BJ (cell line): ENCODE results near the gene PEPD. TPM values are rescaled to one million over a fixed set of nuclear protein-coding genes. Genes with fewer than 3 reads are reported as not detected.

Experiments
- CTCF ChIA-PET: fragments of 350-600 bp; formaldehyde crosslinking; extraction: SDS; loops from one replicate; lab custom pipeline; 2021; ENCODE audit warnings: antibody characterized with exemption, inconsistent platforms; lab: Yijun Ruan, JAX
- POLR2A ChIA-PET: fragments of 300-600 bp; sonication (Branson Sonifier 250); formaldehyde crosslinking; extraction: SDS; loops from one replicate; lab custom pipeline; 2021; ENCODE audit warnings: antibody characterized with exemption; lab: Charles Lee
- DNase-seq: peaks from one replicate; pipeline ENCODE4 v3.0.0-alpha.2; 2011; ENCODE audit warnings: low read depth
- H3K27me3 ChIP-seq: 2 replicates; pipeline ENCODE4 v1.6.0; 2011; ENCODE audit warnings: low read length; ENCODE audit not compliant: control insufficient read depth, insufficient read depth
- H3K36me3 ChIP-seq: 2 replicates; pipeline ENCODE4 v1.5.1; 2011; ENCODE audit warnings: low read length; ENCODE audit not compliant: control insufficient read depth, insufficient read depth
- H3K4me3 ChIP-seq: 2 replicates; pipeline ENCODE4 v1.5.1; 2011; ENCODE audit warnings: low read depth, mild to moderate bottlenecking, control low read depth, low read length
- polyA plus RNA-seq: library from polyadenylated mRNA; depleted of rRNA; stranded (reverse); fragments of >200 nt; gene quantifications from 2 replicates; pipeline ENCODE4 v1.2.3, GENCODE V29; 2011
- TF ChIP-seq, protein P1 (sequence below): IDR thresholded peaks from 2 replicates; pipeline ENCODE4 v1.5.1; 2011; ENCODE audit warnings: low read depth, mild to moderate bottlenecking, control low read depth, inconsistent platforms, low read length, moderate library complexity; ENCODE audit not compliant: insufficient read depth

Gene PEPD
- polyA plus RNA-seq, 1 experiment = 97.6 TPM

DNA sequence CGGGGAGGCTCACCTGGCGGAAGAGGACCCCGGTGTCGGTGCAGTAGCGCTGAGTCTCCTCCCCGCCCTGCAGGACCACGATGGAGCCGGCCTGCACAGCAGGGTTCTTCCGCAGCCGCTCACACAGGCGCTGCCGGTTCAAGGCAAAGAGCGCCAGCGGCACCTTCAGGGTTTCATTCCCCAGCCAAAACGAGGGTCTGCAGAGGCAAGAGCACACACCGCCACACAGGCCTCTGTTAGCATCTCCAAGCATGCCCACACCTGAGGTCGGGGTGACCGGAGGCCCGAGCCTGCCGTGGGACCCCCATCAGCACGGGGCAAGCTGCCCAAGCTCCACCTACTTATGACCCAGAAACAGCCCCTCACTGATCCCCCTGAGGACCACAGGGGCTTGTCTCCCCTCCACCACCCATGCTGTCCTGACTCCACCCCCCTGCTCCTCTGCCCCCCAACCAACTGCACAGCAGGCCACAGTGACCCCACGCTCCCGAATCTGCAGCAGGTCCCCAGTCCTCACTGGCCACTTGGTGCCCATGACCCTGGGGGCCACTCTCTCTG is 8.9 kb downstream of the PEPD start:
- TF ChIP-seq, protein P1, sequence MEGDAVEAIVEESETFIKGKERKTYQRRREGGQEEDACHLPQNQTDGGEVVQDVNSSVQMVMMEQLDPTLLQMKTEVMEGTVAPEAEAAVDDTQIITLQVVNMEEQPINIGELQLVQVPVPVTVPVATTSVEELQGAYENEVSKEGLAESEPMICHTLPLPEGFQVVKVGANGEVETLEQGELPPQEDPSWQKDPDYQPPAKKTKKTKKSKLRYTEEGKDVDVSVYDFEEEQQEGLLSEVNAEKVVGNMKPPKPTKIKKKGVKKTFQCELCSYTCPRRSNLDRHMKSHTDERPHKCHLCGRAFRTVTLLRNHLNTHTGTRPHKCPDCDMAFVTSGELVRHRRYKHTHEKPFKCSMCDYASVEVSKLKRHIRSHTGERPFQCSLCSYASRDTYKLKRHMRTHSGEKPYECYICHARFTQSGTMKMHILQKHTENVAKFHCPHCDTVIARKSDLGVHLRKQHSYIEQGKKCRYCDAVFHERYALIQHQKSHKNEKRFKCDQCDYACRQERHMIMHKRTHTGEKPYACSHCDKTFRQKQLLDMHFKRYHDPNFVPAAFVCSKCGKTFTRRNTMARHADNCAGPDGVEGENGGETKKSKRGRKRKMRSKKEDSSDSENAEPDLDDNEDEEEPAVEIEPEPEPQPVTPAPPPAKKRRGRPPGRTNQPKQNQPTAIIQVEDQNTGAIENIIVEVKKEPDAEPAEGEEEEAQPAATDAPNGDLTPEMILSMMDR = no peak
- CTCF ChIA-PET = interaction anchor here (0.7 kb wide), 1 partner anchor 19 kb away, joined by 3 read pairs; no protein-coding TSS in a partner anchor
- DNase-seq = no peak
- no peak overlapping the region for H3K4me3 ChIP-seq
- H3K27me3 ChIP-seq = no peaks in the 10 kb centered on the region
- no peaks in the 10 kb centered on the region; the same call in 1 of the 2 replicates for H3K36me3 ChIP-seq
- POLR2A ChIA-PET = no interaction called here

DNA sequence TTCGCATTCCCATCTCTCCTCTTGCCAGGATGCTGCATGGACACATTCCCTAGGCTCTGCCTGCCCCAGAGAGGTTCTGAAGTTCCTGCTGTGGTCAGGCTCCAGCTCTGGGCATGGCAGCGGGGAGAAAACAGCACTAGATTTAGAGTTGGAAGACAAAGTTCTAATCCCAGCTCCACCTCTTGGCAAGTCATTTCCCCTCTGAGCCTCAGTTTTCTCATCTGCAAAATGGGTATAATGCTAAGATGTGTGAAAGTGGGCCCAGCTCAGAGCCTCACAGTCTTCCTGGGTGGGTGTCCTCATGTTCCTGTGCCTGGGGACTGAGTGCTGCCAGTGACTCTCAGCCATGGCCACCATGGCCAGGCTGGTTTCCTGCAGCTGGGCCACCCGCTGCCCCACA is 9.6 kb downstream of the PEPD start:
- POLR2A ChIA-PET = no interaction called here
- Histone ChIP-seq H3K36me3 (no peaks in the 10 kb centered on the region; the same call in 1 of the 2 replicates), H3K27me3 (no peaks in the 10 kb centered on the region), H3K4me3 (no peak overlapping the region)
- TF ChIP-seq, protein P1 = no peak
- no peak for DNase-seq
- CTCF ChIA-PET = no interaction called here

DNA sequence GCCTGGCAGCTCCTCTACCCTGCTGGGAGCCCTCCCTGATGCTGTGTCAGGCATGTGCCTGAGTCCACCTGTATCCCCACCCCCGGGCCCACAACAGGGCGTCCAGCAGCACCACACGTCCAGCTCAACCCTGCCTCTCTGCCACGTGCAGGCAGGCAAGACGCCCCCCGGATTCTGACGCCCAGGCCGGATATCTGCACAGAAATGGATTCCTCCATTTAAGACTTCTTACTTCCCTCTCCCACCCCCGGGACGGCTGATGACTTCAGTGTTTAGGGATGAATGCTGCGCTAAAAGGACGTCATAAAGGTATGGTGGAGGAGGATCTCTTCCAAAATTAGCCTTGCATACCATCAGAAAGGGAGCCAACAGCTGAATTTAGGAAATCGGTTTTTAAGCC is 10.2 kb downstream of the PEPD start:
- TF ChIP-seq, protein P1 = no peak
- Histone ChIP-seq H3K36me3 (no peaks in the 10 kb centered on the region; the same call in 1 of the 2 replicates), H3K27me3 (no peaks in the 10 kb centered on the region), H3K4me3 (no peak overlapping the region)
- POLR2A ChIA-PET = no interaction called here
- DNase-seq = no peak
- CTCF ChIA-PET = no interaction called here

DNA sequence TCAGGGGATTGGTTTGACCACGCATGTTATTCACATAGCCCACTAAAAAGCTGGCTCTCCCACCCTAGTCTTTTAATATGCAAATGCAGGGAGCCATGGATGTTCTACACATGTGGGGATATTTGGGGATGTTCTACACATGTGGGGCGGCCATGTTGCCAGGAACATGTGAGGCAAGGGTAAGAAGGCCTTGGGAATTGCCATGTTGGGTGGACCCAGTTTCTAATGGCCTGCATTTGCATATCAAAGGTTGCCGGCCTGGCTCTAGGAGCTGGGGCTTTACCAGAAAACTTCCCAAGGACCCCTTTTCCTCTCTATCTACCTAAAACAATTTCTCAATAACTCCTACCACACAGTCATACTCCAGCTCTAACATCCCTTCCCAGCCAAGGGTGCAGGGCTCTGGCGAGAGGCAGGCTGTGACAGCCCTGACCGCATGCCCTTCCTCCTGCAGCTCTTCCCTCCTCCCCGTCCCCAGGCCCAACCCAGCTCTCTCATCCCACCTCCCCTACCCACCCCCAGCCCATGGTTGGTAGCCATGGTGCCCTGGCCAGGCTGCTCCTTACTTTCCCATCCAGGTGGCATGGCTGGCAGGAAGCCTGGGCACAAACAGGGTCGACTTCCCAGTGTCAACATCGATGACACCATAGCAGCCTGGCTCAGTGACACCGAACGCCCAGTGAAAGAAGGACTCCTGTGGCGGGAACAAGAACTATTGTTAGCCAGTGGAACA is 11.0 kb downstream of the PEPD start:
- CTCF ChIA-PET = no interaction called here
- Histone ChIP-seq H3K4me3 (no peak overlapping the region), H3K36me3 (no peaks in the 10 kb centered on the region; the same call in 1 of the 2 replicates), H3K27me3 (no peaks in the 10 kb centered on the region)
- POLR2A ChIA-PET = no interaction called here
- no peak for DNase-seq
- TF ChIP-seq, protein P1 = no peak

DNA sequence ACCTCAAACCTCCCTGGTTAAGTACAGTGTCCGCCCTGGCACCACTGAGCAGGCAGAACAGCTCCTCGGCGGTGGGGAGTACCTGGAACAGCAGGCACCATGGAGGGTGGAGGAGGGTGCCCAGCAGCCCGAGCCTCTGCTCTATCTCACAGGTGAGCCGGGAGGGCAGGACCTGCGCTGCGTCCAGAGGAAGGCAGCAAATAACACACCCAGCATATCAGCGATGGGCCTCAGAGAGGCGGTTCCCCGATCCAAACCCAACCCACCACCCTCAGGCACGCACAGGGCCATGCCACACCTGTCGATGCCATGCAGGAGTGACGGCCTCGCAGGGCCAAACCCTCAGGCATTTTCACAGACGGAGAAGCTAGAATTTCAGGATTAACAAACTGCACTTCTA is 11.8 kb downstream of the PEPD start:
- no peak overlapping the region for H3K4me3 ChIP-seq
- TF ChIP-seq, protein P1 = no peak
- H3K36me3 ChIP-seq = no peaks in the 10 kb centered on the region; the same call in 1 of the 2 replicates
- no peaks in the 10 kb centered on the region for H3K27me3 ChIP-seq
- POLR2A ChIA-PET = no interaction called here
- CTCF ChIA-PET = no interaction called here
- DNase-seq = no peak
